HL-60 (cell line): ENCODE results near the gene SIGLEC11.

Source experiments
- CTCF ChIP-seq: IDR thresholded peaks from one replicate; pipeline ENCODE4 v1.5.1; 2011; ENCODE audit warnings: low read length, control low read depth, inconsistent platforms; ENCODE audit not compliant: insufficient read depth
- GABPA ChIP-seq: IDR thresholded peaks from 2 replicates; pipeline ENCODE4 v1.6.1; 2012; ENCODE audit warnings: low read depth
- POLR2AphosphoS5 ChIP-seq: IDR thresholded peaks from 2 replicates; pipeline ENCODE4 v1.6.1; 2012; ENCODE audit warnings: low read depth
- REST ChIP-seq: IDR thresholded peaks from 2 replicates; pipeline ENCODE4 v1.6.1; 2012; ENCODE audit warnings: low read depth; ENCODE audit not compliant: insufficient replicate concordance
- SPI1 ChIP-seq: IDR thresholded peaks from 2 replicates; pipeline ENCODE4 v1.6.1; 2012; ENCODE audit warnings: low read depth, mild to moderate bottlenecking, borderline replicate concordance

GRCh38 chr19:49957262-49957915, 3.6 kb downstream of the SIGLEC11 start:
- TF ChIP-seq CTCF (no peak), POLR2AphosphoS5 (no peak), REST (no peak), SPI1 (no peak), GABPA (no peak)
